Kidney (tissue), 14 donors: ENCODE results near the gene IFNA17. TPM values are rescaled to one million over a fixed set of nuclear protein-coding genes. Genes with fewer than 3 reads are reported as not detected.
A peak's percentile ranks its signal among the peaks of the same experiment; 100 is the strongest.

ENCODE experiments used
- DNase-seq, 5 donors: peaks; one replicate each; pipeline ENCODE4 v3.0.0-alpha.2; 2013 to 2020
- FAIRE-seq: peaks from 2 replicates; lab custom pipeline; 2012; peaks lifted over from hg19 to GRCh38; lab: Jason Lieb, UNC
- H3K27ac ChIP-seq, 2 donors: one replicate each; pipeline ENCODE4 v1.7.0; 2013; ENCODE audit warnings: low read depth in 2 of 2, low read length in 2 of 2, inconsistent platforms in 1 of 2
- H3K27me3 ChIP-seq: one replicate; pipeline ENCODE4 v1.7.1; 2013; ENCODE audit warnings: low read length, inconsistent platforms; ENCODE audit not compliant: control insufficient read depth, insufficient read depth
- H3K36me3 ChIP-seq, 3 donors: one replicate each; pipeline versions ENCODE4 v1.7.0 to v1.7.1; 2013; ENCODE audit warnings: low read length in 3 of 3, control low read depth in 1 of 3, inconsistent platforms in 1 of 3; ENCODE audit not compliant: insufficient read depth in 3 of 3, control insufficient read depth in 2 of 3
- H3K4me1 ChIP-seq, 3 donors: one replicate each; pipeline versions ENCODE4 v1.7.0 to v1.7.1; 2013; ENCODE audit warnings: low read length in 3 of 3, inconsistent platforms in 1 of 3, low read depth in 1 of 3; ENCODE audit not compliant: control insufficient read depth in 2 of 3, insufficient read depth in 2 of 3
- H3K4me3 ChIP-seq, 3 donors: one replicate each; pipeline versions ENCODE4 v1.7.0 to v1.8.1; 2013; ENCODE audit warnings: low read length in 3 of 3, control low read depth in 1 of 3, inconsistent platforms in 1 of 3
- H3K9ac ChIP-seq, 3 donors: one replicate each; pipeline versions ENCODE4 v1.7.0 to v1.7.1; 2013; ENCODE audit warnings: low read length in 3 of 3, control low read depth in 1 of 3, inconsistent platforms in 1 of 3
- H3K9me3 ChIP-seq, 3 donors: one replicate each; pipeline versions ENCODE4 v1.7.0 to v1.7.1; 2013; ENCODE audit warnings: low read length in 3 of 3, control low read depth in 1 of 3, inconsistent platforms in 1 of 3; ENCODE audit not compliant: control insufficient read depth in 2 of 3, insufficient read depth in 1 of 3
- intact Hi-C: fragments of 100-400 bp; cut with DNase I; formaldehyde crosslinking; loops from one replicate; pipeline ENCODE4 v1.11.1; 2022
- polyA plus RNA-seq: library from polyadenylated mRNA; stranded (reverse); fragments of 350-450 nt; fragmentation: Illumina TruSeq; extraction: RNeasy Lipid Tissue Mini Kit (QIAGEN cat#74804); gene quantifications from one replicate; pipeline ENCODE4 v1.2.3, GENCODE V29; 2014; ENCODE audit warnings: low read depth, low replicate concordance; ENCODE audit not compliant: insufficient read depth
- total RNA-seq: library from RNA; stranded (reverse); fragmentation: NEBNext Ultra II Directional; extraction: Animal tissue kit (Norgen Biotek cat#: 25700); gene quantifications from one replicate; pipeline ENCODE4 v1.2.1, GENCODE V29; 2021
- TF ChIP-seq, protein P1 (sequence below): IDR thresholded peaks from 3 replicates; pipeline ENCODE4 v1.5.1; 2012; ENCODE audit warnings: mild to moderate bottlenecking, moderate library complexity, borderline replicate concordance; ENCODE audit not compliant: insufficient read depth; ENCODE audit errors: extremely low read depth
- donor health status: control.
- donor health status: control.
- donor health status: control.
- donor health status: control.
- donor health status: control.
- donor health status: DM: yes; HTN: yes; CAD: no.
- donor health status: Normal renal cell carcinoma (clear cell type).

The IFNA17 gene
- total and polyA plus RNA-seq, 2 donors from 2014 or later = not detected

GRCh38 chr9:21252721-21253547 is 24.9 kb upstream of the IFNA17 start:
- DNase-seq (peak in 3 of 5 donors; percentile 43 to 53 (median 52)), FAIRE-seq (peak; percentile 89)

DNA sequence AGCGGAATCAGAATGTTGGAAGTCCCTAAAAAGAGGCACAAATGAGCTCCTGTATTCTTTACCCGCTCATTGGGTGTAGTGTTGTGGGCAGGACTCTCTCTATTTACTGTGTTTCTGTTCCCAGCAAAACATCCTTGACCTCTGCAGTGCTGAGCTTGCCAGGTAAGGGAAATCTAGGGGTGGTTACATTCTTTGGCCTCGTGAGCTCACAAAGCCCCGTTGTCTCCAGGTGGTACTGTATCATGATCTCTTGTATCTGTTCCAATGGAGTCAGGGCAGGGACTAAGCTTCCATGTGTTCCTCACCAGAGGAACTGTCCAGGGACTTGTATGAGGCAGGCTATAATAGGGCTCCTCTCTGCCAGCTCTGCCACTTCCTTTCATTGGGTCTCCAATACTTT is 23.6 kb upstream of the IFNA17 start:
- DNase-seq = no peak
- Histone ChIP-seq H3K36me3 (no peaks in the 10 kb centered on the region), H3K27me3 (no peaks in the 10 kb centered on the region), H3K4me1 (peaks cover 0 to 4% (median 0%) of the 10 kb centered on the region in 3 donors), H3K27ac (no peak overlapping the region), H3K9ac (no peak overlapping the region), H3K4me3 (no peak overlapping the region), H3K9me3 (no peaks in the 10 kb centered on the region)
- intact Hi-C loops = no loop called here
- FAIRE-seq = no peak
- TF ChIP-seq, protein P1, sequence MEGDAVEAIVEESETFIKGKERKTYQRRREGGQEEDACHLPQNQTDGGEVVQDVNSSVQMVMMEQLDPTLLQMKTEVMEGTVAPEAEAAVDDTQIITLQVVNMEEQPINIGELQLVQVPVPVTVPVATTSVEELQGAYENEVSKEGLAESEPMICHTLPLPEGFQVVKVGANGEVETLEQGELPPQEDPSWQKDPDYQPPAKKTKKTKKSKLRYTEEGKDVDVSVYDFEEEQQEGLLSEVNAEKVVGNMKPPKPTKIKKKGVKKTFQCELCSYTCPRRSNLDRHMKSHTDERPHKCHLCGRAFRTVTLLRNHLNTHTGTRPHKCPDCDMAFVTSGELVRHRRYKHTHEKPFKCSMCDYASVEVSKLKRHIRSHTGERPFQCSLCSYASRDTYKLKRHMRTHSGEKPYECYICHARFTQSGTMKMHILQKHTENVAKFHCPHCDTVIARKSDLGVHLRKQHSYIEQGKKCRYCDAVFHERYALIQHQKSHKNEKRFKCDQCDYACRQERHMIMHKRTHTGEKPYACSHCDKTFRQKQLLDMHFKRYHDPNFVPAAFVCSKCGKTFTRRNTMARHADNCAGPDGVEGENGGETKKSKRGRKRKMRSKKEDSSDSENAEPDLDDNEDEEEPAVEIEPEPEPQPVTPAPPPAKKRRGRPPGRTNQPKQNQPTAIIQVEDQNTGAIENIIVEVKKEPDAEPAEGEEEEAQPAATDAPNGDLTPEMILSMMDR = no peak

More at GRCh38 chr9:21252721-21253547, 24.9 kb upstream of the IFNA17 start:
- Histone ChIP-seq H3K27ac (no peak overlapping the region), H3K4me3 (no peak overlapping the region), H3K9ac (no peak overlapping the region), H3K9me3 (no peaks in the 10 kb centered on the region), H3K4me1 (peaks cover 0 to 4% (median 0%) of the 10 kb centered on the region in 3 donors), H3K27me3 (no peaks in the 10 kb centered on the region), H3K36me3 (no peaks in the 10 kb centered on the region)
- TF ChIP-seq, protein P1 = peak; percentile 51
- intact Hi-C loops = no loop called here

- Histone ChIP-seq H3K9me3 (no peaks in the 10 kb centered on the region), H3K9ac (no peak overlapping the region), H3K4me3 (no peak overlapping the region), H3K36me3 (no peaks in the 10 kb centered on the region), H3K27me3 (no peaks in the 10 kb centered on the region), H3K27ac (no peak overlapping the region), H3K4me1 (peaks cover 0 to 4% (median 0%) of the 10 kb centered on the region in 3 donors)
- no peak for DNase-seq
- TF ChIP-seq, protein P1 = no peak
- intact Hi-C loops = no loop called here
- no peak for FAIRE-seq
These were observed 23.2 kb upstream of the IFNA17 start for GRCh38 chr9:21251190-21251589.
